HG03196 (cell line): ENCODE measurements around the gene TIMP3.
"Not testable (repeated sequence)": the region's sequence is repeated elsewhere in the genome, so short reads cannot be mapped to it uniquely, and the experiment has no call there.

Experiments
- ATAC-seq: cut with Tn5 transposase; IDR thresholded peaks from one replicate; pipeline ENCODE4 v1.9.1; 2021; ENCODE audit not compliant: unreplicated experiment

Gene TIMP3

DNA sequence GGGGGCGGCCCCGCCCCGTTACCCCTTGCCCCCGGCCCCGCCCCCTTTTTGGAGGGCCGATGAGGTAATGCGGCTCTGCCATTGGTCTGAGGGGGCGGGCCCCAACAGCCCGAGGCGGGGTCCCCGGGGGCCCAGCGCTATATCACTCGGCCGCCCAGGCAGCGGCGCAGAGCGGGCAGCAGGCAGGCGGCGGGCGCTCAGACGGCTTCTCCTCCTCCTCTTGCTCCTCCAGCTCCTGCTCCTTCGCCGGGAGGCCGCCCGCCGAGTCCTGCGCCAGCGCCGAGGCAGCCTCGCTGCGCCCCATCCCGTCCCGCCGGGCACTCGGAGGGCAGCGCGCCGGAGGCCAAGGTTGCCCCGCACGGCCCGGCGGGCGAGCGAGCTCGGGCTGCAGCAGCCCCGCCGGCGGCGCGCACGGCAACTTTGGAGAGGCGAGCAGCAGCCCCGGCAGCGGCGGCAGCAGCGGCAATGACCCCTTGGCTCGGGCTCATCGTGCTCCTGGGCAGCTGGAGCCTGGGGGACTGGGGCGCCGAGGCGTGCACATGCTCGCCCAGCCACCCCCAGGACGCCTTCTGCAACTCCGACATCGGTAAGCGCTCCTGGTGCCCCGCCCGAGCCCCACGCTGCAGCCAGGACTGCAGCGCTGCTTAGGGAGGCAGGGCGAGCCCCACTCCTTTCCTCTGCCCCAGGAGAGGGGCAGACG is at the start of gene TIMP3:
Gene TIMP3 (plus strand): TSS at position 169 of the 700 bp plus-strand sequence. CDS start 297 bp downstream, at position 466.
- ATAC-seq, result no peak

- ATAC-seq, result no peak
Observed at GRCh38 chr22:32752326-32752725, 49.2 kb upstream of the TIMP3 start.

GRCh38 chr22:32752816-32753520 is 48.5 kb upstream of the TIMP3 start:
- ATAC-seq, result no peak

- no peak for ATAC-seq
Observed at GRCh38 chr22:32753591-32753990, 47.9 kb upstream of the TIMP3 start.

GRCh38 chr22:32754413-32755041 is 47.0 kb upstream of the TIMP3 start:
- no peak for ATAC-seq

GRCh38 chr22:32757086-32757762 is 44.3 kb upstream of the TIMP3 start:
- ATAC-seq, result not testable (repeated sequence)

- no peak for ATAC-seq
Observed at GRCh38 chr22:32758866-32759385, 42.6 kb upstream of the TIMP3 start.

DNA sequence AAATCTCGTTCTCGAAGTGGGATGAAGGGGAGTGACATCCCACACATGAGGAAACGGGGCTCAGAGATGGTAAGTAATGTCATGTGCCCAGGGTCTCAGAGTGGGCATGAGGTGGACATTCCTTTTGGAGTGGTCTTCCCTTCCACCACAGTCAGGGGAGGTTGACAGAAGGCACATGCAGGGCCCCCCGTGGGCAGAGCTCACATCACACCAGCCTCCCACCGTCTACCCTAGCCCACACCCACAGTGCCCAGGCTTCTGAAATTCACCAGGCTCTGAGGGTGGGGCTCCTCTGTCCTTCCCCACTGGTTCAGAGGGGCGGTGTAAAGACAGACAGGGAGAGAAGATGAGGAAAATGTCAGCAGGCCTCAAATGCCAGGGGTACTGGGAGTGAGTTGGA is 41.1 kb upstream of the TIMP3 start:
- no peak for ATAC-seq

GRCh38 chr22:32760815-32761214 is 40.7 kb upstream of the TIMP3 start:
- ATAC-seq, result no peak

GRCh38 chr22:32761251-32761903 is 40.1 kb upstream of the TIMP3 start:
- no peak for ATAC-seq

DNA sequence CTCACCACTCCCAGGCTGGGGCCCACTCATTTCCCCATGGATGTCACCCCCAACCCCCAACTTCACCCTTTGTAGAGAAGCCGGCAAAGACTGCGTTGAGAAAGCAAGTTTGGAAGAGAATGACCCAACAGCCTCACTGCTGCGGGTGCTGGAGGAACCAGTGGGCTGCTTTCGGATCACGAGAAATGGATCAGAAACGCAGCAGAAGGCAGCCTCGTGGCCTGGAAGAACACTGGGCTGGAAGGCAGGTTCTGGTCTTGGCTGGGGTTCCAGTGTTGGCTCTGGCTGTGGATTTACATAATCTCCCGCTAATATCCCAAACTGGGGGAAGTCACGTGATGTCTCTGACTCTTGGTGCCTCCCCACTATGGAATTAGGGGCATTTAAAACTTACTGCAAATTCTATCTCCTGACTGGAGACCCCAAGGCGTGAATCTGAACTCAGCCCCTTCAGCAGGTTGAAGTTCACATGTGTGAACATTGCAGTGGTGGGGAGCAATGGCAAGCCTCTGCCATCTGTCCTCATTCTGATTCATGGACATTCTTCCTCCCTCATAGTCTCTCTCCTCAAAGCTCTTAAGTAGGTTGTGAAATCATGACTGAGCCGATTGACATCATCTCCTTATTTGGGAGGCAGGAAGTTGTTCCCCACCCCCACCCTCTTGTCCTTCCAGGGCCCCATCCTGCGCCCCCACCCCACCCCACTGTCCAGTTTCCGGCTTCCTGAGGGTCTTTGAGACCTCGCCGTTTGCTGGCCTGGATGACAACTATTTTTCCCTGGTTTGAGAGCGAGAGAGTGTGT is 37.0 kb upstream of the TIMP3 start:
- no peak for ATAC-seq

DNA sequence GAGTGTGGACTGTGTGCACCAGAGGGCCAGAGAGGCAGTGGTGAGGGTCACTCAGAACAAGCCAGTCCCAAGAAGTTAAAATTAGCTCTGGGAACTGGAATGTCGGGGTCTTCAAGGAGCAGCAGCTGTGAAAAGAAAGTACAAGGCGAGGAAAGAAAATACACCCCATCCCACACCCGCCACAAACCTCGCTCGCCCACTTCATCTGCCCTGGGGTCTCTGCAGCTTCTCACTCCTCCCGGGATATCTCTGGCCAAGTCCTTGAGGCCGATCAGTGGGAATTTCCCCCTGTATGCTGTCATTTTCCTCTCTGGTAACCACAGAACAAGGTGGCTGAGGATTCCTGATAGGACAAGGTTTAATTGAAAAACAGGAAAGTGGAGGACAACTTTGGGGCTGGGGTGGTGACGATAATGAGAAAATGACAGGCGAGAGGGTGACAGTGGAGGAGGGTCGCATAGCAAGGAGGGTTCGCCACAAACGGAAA is 36.3 kb upstream of the TIMP3 start:
- ATAC-seq, result no peak

- no peak for ATAC-seq
Observed at GRCh38 chr22:32771756-32772155, 29.7 kb upstream of the TIMP3 start.

- no peak for ATAC-seq
Observed at GRCh38 chr22:32775957-32776356, 25.5 kb upstream of the TIMP3 start.

- ATAC-seq, result no peak
Observed at GRCh38 chr22:32776397-32776796, 25.1 kb upstream of the TIMP3 start.

- no peak for ATAC-seq
Observed at GRCh38 chr22:32776802-32777201, 24.7 kb upstream of the TIMP3 start.

- no peak for ATAC-seq
Observed at GRCh38 chr22:32777987-32778386, 23.5 kb upstream of the TIMP3 start.

DNA sequence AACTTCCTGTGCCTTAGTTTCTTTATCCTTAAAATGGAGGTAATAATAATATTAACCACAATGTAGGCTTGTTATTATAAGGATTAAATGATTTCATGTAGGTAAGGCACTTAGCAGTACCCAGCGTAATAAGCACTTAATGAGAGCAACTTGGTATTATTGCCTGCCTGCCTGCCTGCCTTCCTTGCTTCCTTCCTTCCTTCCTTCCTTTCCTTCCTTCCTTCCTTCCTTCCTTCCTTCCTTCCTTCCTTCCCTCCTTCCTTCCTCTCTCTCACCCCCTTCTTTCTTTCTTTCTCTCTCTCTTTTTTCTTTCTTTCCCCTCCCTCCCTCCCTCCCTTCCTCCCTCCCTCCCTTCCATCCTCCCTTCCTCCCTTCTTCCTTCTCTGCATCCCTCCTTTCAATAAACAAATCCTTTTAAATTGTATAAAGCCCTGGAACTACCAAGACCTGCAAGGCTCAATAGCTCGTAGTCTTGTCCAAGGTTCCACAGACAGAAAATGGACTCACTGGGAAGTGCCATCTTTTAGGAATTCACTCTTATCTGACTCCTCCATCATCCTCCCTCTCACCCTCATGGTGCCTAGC is 20.7 kb upstream of the TIMP3 start:
- no peak for ATAC-seq

- ATAC-seq, result no peak
Observed at GRCh38 chr22:32781695-32782094, 19.8 kb upstream of the TIMP3 start.
